ENCODE data around the gene MEIOSIN.
"Not testable (repeated sequence)": the region's sequence is repeated elsewhere in the genome, so short reads cannot be mapped to it uniquely, and the experiment has no call there.

MEIOSIN gene

DNA sequence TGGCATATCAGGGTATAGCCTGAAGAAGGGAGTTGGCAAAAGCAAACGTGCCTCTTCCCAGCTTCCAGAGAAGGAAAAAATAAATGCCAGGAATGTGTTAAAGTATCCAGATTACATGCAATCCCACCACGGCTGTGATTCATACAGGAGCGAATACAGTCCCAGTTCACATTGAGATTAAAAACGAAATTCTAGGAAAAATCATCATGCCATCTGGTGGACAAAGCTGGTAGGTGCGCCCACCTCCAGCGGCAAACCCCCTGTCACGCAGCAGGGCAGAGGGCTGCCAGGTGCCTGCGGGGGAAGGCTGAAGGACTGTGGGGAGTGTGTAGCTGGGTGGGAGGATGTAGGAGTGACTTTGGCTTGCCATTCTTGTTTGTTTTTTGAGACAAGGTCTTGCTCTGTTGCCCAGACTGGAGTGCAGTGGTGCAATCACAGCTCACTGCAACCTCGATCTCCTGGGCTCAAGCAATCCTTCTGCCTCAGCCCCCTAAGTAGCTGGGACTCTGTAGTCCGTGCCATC is 65.8 kb downstream of the MEIOSIN start:
- peak; percentile 46 for DNase-seq (ENCODE audit: low spot score)

DNA sequence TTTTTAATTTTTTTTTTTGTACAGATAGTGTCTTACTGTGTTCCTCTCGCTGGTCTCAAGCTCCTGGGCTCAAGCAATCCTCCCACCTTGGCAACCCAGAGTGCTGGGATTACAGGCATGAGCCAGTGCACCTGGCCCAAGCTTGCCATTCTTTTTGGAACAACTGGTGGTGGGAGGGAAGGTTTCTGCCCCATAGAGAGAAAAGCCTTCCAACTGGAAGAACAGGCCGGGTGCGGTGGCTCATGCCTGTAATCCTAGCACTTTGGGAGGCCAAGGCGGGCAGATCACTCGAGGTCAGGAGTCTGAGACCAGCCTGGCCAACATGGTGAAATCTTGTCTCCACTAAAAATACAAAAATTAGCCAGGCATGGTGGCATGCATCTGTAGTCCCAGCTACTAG is 66.3 kb downstream of the MEIOSIN start:
- not testable (repeated sequence) for DNase-seq (ENCODE audit: low spot score)

DNA sequence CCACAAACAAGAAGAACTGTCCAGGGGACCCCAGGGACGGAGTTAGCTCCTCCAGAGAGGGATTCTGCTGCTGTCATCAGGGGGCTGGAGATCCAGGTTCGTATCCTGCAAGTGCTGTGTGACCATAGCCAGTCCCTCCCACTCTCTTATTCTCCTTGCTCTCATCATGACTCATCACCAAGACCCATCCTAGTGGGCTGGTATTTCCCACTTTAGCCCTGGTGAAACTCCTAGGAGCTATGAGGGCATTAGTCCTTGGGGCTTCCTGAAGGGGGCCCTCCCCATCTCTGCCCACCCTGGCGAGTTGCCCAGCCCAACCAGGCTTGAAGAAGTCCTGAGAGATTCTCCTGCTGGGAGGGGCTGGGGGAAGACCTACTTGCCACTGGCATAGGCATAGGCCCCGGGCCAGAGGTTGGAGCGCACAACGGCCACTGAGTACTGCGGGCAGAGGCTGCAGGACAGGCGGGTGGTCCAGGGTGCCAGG is 66.9 kb downstream of the MEIOSIN start:
- no peak for DNase-seq (ENCODE audit: low spot score)

GRCh38 chr19:45801603-45802175 is 68.5 kb downstream of the MEIOSIN start:
- DNase-seq (ENCODE audit: low spot score): no peak

DNA sequence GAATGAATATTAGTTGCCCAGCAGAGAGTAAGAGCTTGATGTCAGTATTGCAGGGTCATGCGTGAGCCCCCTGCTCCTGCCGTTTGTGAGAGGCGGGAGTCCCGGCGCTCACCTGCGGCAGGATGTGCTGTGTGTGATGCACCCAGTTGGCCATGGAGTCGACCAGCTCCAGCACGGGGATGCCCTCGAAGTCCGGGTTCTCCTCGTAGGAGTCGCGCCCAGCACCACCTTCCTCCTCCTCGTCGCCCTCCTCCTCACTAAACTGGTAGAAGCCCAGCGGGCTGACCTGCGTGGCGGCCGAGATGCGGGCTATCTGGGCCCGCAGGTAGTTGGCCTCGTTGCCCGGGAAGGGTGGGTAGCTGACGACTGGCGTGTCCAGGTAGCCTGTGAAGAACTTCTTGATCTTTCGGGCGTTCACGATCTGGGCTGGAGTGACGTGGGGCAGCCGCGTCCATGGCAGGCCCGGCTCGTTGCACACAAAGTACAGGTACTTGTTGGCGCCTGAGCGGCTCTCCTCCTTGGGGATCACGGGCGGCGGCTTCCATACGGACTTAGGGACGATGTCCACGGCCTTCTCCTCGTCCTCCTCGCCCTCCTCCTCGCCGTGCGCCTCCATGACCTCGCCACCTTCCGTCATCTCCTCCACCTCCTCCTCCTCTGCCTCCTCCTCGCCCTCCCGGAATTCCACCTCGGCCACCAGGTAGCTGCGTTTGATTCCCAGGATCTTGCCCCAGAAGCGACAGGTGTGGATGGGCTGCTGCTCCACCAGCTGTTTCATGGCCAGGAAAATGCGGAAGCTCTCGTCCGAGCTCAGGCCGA is 71.1 kb downstream of the MEIOSIN start:
- no peak for DNase-seq (ENCODE audit: low spot score)

DNA sequence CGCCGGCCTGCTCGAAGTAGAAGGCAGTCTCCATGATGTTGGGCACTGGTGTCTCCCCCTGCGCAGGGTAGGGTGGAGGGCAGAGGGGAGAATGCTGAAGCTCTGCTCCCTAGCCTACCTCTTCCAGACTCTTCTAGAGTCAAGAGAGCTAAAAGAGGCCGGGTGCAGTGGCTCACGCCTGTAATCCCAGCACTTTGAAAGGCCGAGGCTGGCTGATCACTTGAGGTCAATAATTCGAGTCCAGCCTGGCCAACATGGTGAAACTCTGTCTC is 71.7 kb downstream of the MEIOSIN start:
- DNase-seq (ENCODE audit: low spot score): no peak

DNA sequence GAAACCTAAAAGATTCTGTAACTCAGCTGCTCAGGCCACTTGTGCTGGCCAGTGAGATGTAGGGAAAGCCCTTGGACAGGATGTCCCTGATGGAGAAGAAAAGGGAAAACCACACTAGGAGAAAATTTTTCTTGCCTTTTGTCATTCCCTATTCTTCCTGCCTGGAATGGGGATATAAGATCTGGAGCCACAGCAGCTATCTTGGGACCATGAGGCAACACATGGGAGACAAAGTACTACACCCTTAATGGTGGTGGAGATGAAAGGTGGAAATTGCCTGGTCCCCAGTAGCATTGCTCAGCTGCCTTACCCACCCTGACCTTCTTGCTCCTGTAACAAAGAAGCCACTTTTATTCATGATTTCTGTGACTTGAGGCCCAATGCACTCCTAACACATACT is 72.5 kb downstream of the MEIOSIN start:
- no peak for DNase-seq (ENCODE audit: low spot score)

GRCh38 chr19:45809643-45810159 is 76.5 kb downstream of the MEIOSIN start:
- DNase-seq (ENCODE audit: low spot score): no peak

DNA sequence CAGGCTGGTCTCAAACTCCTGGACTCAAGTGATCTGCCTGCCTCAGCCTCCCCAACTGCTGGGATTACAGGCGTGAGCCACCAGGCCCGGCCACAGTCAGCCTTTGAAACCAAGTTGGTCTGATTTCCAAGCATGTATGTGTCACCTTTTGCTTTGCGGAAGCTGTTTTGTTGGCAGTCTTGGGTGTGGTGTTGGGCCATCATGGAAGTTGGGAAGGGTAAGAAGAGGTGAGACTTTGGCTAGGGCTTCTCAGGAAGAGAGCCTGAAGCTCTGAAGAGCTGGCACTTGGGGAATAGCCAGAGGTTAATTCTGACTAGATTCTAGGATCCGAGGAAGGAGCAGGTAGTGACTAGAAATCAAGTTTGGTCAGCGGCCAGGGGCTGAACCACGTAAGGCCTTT is 79.1 kb downstream of the MEIOSIN start:
- no peak for DNase-seq (ENCODE audit: low spot score)

Measured in CD4-positive, alpha-beta T cell treated with Interleukin-6 at 100 ng/mL for 8 hours (primary cell).